Right atrium auricular region (tissue), 2 donors: Measurements from ENCODE around the gene ZFYVE19. TPM values are rescaled to one million over a fixed set of nuclear protein-coding genes. Genes with fewer than 3 reads are reported as not detected.

Experiments
- DNase-seq: peaks from one replicate; pipeline ENCODE4 v3.0.0-alpha.2; 2019; ENCODE audit warnings: low spot score
- H3K27ac ChIP-seq, 2 donors: fragments of 200-600 bp; sonication (generic); 1 replicate in 1 of 2; 2 replicates in 1 of 2; pipeline ENCODE4 v1.5.1; 2016 to 2019
- H3K27me3 ChIP-seq, 2 donors: fragments of 200-600 bp; sonication (generic); one replicate each; pipeline versions ENCODE4 v1.5.1 to v1.6.0; 2017 to 2019
- H3K36me3 ChIP-seq: fragments of 200-600 bp; sonication (generic); one replicate; pipeline ENCODE4 v1.5.1; 2016
- H3K4me1 ChIP-seq, 2 donors: fragments of 200-600 bp; sonication (generic); one replicate each; pipeline versions ENCODE4 v1.5.1 to v1.6.0; 2017 to 2019
- H3K4me3 ChIP-seq, 2 donors: fragments of 200-600 bp; sonication (generic); 1 replicate in 1 of 2; 2 replicates in 1 of 2; pipeline ENCODE4 v1.5.1; 2017 to 2019; ENCODE audit warnings: mild to moderate bottlenecking in 1 of 2, moderate library complexity in 1 of 2
- H3K9me3 ChIP-seq, 2 donors: fragments of 200-600 bp; sonication (generic); one replicate each; pipeline ENCODE4 v1.5.1; 2019
- CTCF ChIP-seq, 2 donors: fragments of 200-600 bp; sonication (generic); IDR thresholded peaks; one replicate each; pipeline ENCODE4 v1.5.1; 2019; ENCODE audit warnings: antibody characterized with exemption in 2 of 2
- total RNA-seq, 2 donors: library from RNA; depleted of rRNA; stranded (reverse); fragments of >200 nt; gene quantifications; one replicate each; pipeline ENCODE4 v1.1.0, GENCODE V29; 2016

The ZFYVE19 gene
- total RNA-seq, 2 donors from 2014 or later, result 10.1 to 14.8 TPM

GRCh38 chr15:40812721-40813425 is 6.0 kb downstream of the ZFYVE19 start:
- no peak for TF ChIP-seq CTCF (IDR thresholded peaks at IDR 0.05)
- Histone ChIP-seq H3K4me3 (no peak overlapping the region), H3K4me1 (peaks cover 0 to 9% of the 10 kb centered on the region in 2 donors), H3K9me3 (no peaks in the 10 kb centered on the region), H3K27me3 (no peaks in the 10 kb centered on the region), H3K36me3 (peaks cover 28% of the 10 kb centered on the region), H3K27ac (no peak overlapping the region)
- no peak for DNase-seq

- H3K36me3 ChIP-seq, result peaks cover 28% of the 10 kb centered on the region
- no peak for DNase-seq
- H3K4me1 ChIP-seq, result no peaks in the 10 kb centered on the region
- H3K4me3 ChIP-seq, result no peak overlapping the region
- no peak for TF ChIP-seq CTCF (IDR thresholded peaks at IDR 0.05)
- H3K27me3 ChIP-seq, result no peaks in the 10 kb centered on the region
- no peak overlapping the region for H3K27ac ChIP-seq
- no peaks in the 10 kb centered on the region for H3K9me3 ChIP-seq
Measured at GRCh38 chr15:40815042-40815698, 8.3 kb downstream of the ZFYVE19 start.

- H3K36me3 ChIP-seq, result peaks cover 9% of the 10 kb centered on the region
Measured at GRCh38 chr15:40819048-40819447, 12.2 kb downstream of the ZFYVE19 start.

GRCh38 chr15:40821195-40821594 is 14.3 kb downstream of the ZFYVE19 start:
- no peak overlapping the region for H3K27ac ChIP-seq
- no peak overlapping the region for H3K4me3 ChIP-seq
- H3K27me3 ChIP-seq, result no peaks in the 10 kb centered on the region
- no peak for TF ChIP-seq CTCF (IDR thresholded peaks at IDR 0.05)
- H3K9me3 ChIP-seq, result no peaks in the 10 kb centered on the region
- no peaks in the 10 kb centered on the region for H3K4me1 ChIP-seq
- DNase-seq, result no peak
- no peaks in the 10 kb centered on the region for H3K36me3 ChIP-seq

More at GRCh38 chr15:40819048-40819447, 12.2 kb downstream of the ZFYVE19 start:
- TF ChIP-seq CTCF (IDR thresholded peaks at IDR 0.05), result no peak
- no peaks in the 10 kb centered on the region for H3K9me3 ChIP-seq
- no peak for DNase-seq
- H3K4me3 ChIP-seq, result no peak overlapping the region
- H3K27ac ChIP-seq, result no peak overlapping the region
- no peaks in the 10 kb centered on the region for H3K4me1 ChIP-seq
- no peaks in the 10 kb centered on the region for H3K27me3 ChIP-seq

GRCh38 chr15:40823572-40824343 is 16.9 kb downstream of the ZFYVE19 start:
- no peak for TF ChIP-seq CTCF (IDR thresholded peaks at IDR 0.05)
- no peaks in the 10 kb centered on the region for H3K9me3 ChIP-seq
- H3K27ac ChIP-seq, result no peak overlapping the region
- H3K36me3 ChIP-seq, result no peaks in the 10 kb centered on the region
- DNase-seq, result no peak
- H3K4me3 ChIP-seq, result no peak overlapping the region
- H3K27me3 ChIP-seq, result no peaks in the 10 kb centered on the region
- no peaks in the 10 kb centered on the region for H3K4me1 ChIP-seq
